DND-41 (cell line): ENCODE measurements around the gene RGS9.

ENCODE experiments used
- ATAC-seq: fragments of 200-7000 bp; cut with Tn5 transposase; 3 replicates; pipeline ENCODE4 v1.9.1; 2021; ENCODE audit warnings: low read depth; ENCODE audit not compliant: insufficient read depth
- DNase-seq: peaks from one replicate; pipeline ENCODE4 v3.0.0-alpha.2; 2020
- H2AFZ ChIP-seq: 2 replicates; pipeline ENCODE4 v1.6.0; 2012; ENCODE audit warnings: low read depth, low read length
- H3K27ac ChIP-seq: 2 replicates; pipeline ENCODE4 v1.5.1; 2012; ENCODE audit warnings: low read length, inconsistent platforms
- H3K27me3 ChIP-seq: fragments of 200-600 bp; sonication (generic); 2 replicates; pipeline ENCODE4 v1.6.0; 2012; ENCODE audit warnings: low read length, mild to moderate bottlenecking, inconsistent platforms; ENCODE audit not compliant: insufficient read depth, poor library complexity
- H3K36me3 ChIP-seq: 2 replicates; pipeline ENCODE4 v1.5.1; 2012; ENCODE audit warnings: low read length, inconsistent platforms; ENCODE audit not compliant: insufficient read depth
- H3K4me1 ChIP-seq: 2 replicates; pipeline ENCODE4 v1.5.1; 2012; ENCODE audit warnings: mild to moderate bottlenecking, low read length; ENCODE audit not compliant: insufficient read depth
- H3K4me2 ChIP-seq: 2 replicates; pipeline ENCODE4 v1.6.0; 2012; ENCODE audit warnings: mild to moderate bottlenecking, moderate library complexity, low read length, inconsistent platforms; ENCODE audit not compliant: insufficient read depth
- H3K4me3 ChIP-seq, 2 experiments: fragments of 200-600 bp in 1 of 2; shearing (Covaris generic) in 1 of 2; 2 replicates each; pipeline ENCODE4 v1.5.1; 2012 to 2016; ENCODE audit warnings: inconsistent platforms in 2 of 2, low read length in 2 of 2, mild to moderate bottlenecking in 2 of 2, low read depth in 1 of 2, moderate library complexity in 1 of 2
- H3K79me2 ChIP-seq: 2 replicates; pipeline ENCODE4 v1.6.0; 2012; ENCODE audit warnings: low read length, inconsistent platforms; ENCODE audit not compliant: insufficient read depth
- H3K9ac ChIP-seq: 2 replicates; pipeline ENCODE4 v1.6.0; 2012; ENCODE audit warnings: low read depth, mild to moderate bottlenecking, inconsistent platforms, low read length, moderate library complexity
- H3K9me3 ChIP-seq: 2 replicates; pipeline ENCODE4 v1.5.1; 2012; ENCODE audit warnings: low read length, moderate library complexity, mild to moderate bottlenecking, inconsistent platforms; ENCODE audit not compliant: insufficient read depth, severe bottlenecking
- H4K20me1 ChIP-seq: 2 replicates; pipeline ENCODE4 v1.6.0; 2012; ENCODE audit warnings: low read length; ENCODE audit not compliant: insufficient read depth
- CTCF ChIP-seq: IDR thresholded peaks from 2 replicates; pipeline ENCODE4 v1.5.1; 2012; ENCODE audit warnings: borderline replicate concordance, low read length, moderate library complexity, mild to moderate bottlenecking; ENCODE audit not compliant: poor library complexity, severe bottlenecking; ENCODE audit errors: extremely low read depth
- EZH2 ChIP-seq: IDR thresholded peaks from 3 replicates; pipeline ENCODE4 v1.6.1; 2012; ENCODE audit warnings: borderline replicate concordance, low read depth, mild to moderate bottlenecking, moderate library complexity, low read length, inconsistent platforms; ENCODE audit not compliant: severe bottlenecking

The RGS9 gene

DNA sequence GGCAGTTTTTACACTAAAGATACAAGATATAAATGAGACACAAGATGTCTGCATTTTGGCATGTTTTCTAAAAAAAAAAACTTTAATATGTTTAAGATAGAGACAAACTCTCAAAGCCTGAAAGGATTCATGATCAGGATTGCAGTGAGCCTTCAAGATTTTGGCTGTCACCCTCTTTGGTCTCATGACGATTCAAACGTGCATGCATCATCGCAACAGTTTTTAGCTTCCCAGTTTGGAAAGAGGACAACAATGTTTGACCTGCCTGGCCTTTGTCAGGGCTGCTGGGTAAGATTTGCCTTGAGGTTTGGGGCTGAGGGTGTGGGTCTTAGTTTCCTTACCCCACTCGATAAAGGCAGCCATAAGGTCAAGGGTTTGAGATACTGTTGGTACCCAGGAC is 134.1 kb downstream of the RGS9 start:
- Histone ChIP-seq H3K27ac (no peak overlapping the region), H3K79me2 (no peaks in the 10 kb centered on the region), H3K4me1 (no peaks in the 10 kb centered on the region), H3K36me3 (no peaks in the 10 kb centered on the region), H4K20me1 (no peaks in the 10 kb centered on the region), H2AFZ (no peak overlapping the region), H3K9ac (no peak overlapping the region), H3K27me3 (no peaks in the 10 kb centered on the region), H3K9me3 (no peaks in the 10 kb centered on the region), H3K4me2 (no peak overlapping the region), H3K4me3 (no peak overlapping the region)
- ATAC-seq: no peak
- no peak for DNase-seq
- no peak for TF ChIP-seq CTCF
- TF ChIP-seq EZH2: no peak
